HepG2 (cell line): ENCODE data around the gene MAGI1. TPM values are rescaled to one million over a fixed set of nuclear protein-coding genes. Genes with fewer than 3 reads are reported as not detected.

Experiments used
- ATAC-seq: fragments of 200-7000 bp; cut with Tn5 transposase; 3 replicates; pipeline ENCODE4 v1.9.1; 2020; ENCODE audit warnings: mild to moderate bottlenecking, moderate library complexity
- BruUV-seq: library from RNA; stranded (reverse); fragments of 400-500 nt; replicated peaks from 2 replicates; lab custom pipeline; 2021; lab: Mats Ljungman, UMichigan
- CTCF ChIA-PET: fragments of 300-600 bp; formaldehyde crosslinking; extraction: SDS; loops from one replicate; lab custom pipeline; 2021; ENCODE audit warnings: low total read pairs, inconsistent platforms, low intra/inter-chr PET ratio; lab: Yijun Ruan, JAX
- POLR2A ChIA-PET: fragments of 350-600 bp; sonication (Branson Sonifier 250); formaldehyde crosslinking; loops from one replicate; lab custom pipeline; 2020; ENCODE audit warnings: antibody characterized with exemption, inconsistent platforms; lab: Yijun Ruan, JAX
- DNase-seq: peaks from one replicate; pipeline ENCODE4 v3.0.0-alpha.2; 2015; ENCODE audit warnings: low spot score
- FAIRE-seq: peaks from 3 replicates; lab custom pipeline; 2011; peaks lifted over from hg19 to GRCh38; lab: Jason Lieb, UNC
- H2AFZ ChIP-seq: one replicate; pipeline ENCODE4 v1.6.1; 2011; ENCODE audit warnings: low read length, inconsistent platforms
- H3K27ac ChIP-seq: fragments of 300-600 bp; 3 replicates; pipeline ENCODE4 v1.8.0; 2011; ENCODE audit warnings: mixed run types, mild to moderate bottlenecking, mixed read lengths, low read length, inconsistent platforms; ENCODE audit not compliant: insufficient read depth; ENCODE audit errors: extremely low read length
- H3K27me3 ChIP-seq, 2 experiments: fragments of 200-600 bp in 1 of 2; 2 replicates in 1 of 2; 3 replicates in 1 of 2; pipeline versions ENCODE4 v1.6.0 to v1.8.0; 2011; ENCODE audit warnings: low read length in 2 of 2, mild to moderate bottlenecking in 2 of 2, moderate library complexity in 2 of 2, inconsistent platforms in 1 of 2; ENCODE audit not compliant: insufficient read depth in 2 of 2, control insufficient read depth in 1 of 2
- H3K36me3 ChIP-seq, 2 experiments: fragments of 200-600 bp in 1 of 2; replicated peaks in 1 of 2; 2 replicates in 1 of 2; 3 replicates in 1 of 2; pipeline versions ENCODE4 v1.5.1 to v1.8.0; 2011; ENCODE audit warnings: low read length in 2 of 2, inconsistent platforms in 1 of 2; ENCODE audit not compliant: insufficient read depth in 2 of 2, control insufficient read depth in 1 of 2
- H3K4me1 ChIP-seq: 2 replicates; pipeline ENCODE4 v1.5.1; 2012; ENCODE audit warnings: low read length, inconsistent platforms; ENCODE audit not compliant: insufficient read depth
- H3K4me2 ChIP-seq: 2 replicates; pipeline ENCODE4 v1.6.0; 2011; ENCODE audit warnings: low read depth, low read length, inconsistent platforms
- H3K4me3 ChIP-seq, 3 experiments: fragments of 200-600 bp in 1 of 3; sonication (generic), shearing (Covaris generic) in 1 of 3; replicated peaks in 1 of 3; 2 replicates each; pipeline ENCODE4 v1.5.1; 2011 to 2016; ENCODE audit warnings: low read length in 3 of 3, inconsistent platforms in 2 of 3, low read depth in 2 of 3, mild to moderate bottlenecking in 2 of 3, control low read depth in 1 of 3, mixed read lengths in 1 of 3; ENCODE audit not compliant: insufficient read depth in 1 of 3
- H3K79me2 ChIP-seq: one replicate; pipeline ENCODE4 v1.6.1; 2011; ENCODE audit warnings: low read length, inconsistent platforms; ENCODE audit not compliant: insufficient read depth
- H3K9ac ChIP-seq: 2 replicates; pipeline ENCODE4 v1.6.0; 2011; ENCODE audit warnings: mild to moderate bottlenecking, low read depth, low read length, inconsistent platforms; ENCODE audit not compliant: insufficient read depth
- H3K9me3 ChIP-seq: 2 replicates; pipeline ENCODE4 v1.5.1; 2012; ENCODE audit warnings: mild to moderate bottlenecking, low read length
- H4K20me1 ChIP-seq: 2 replicates; pipeline ENCODE4 v1.6.0; 2011; ENCODE audit warnings: inconsistent platforms, mild to moderate bottlenecking, low read length, moderate library complexity; ENCODE audit not compliant: insufficient read depth
- CREB3 ChIP-seq: sonication (generic); formaldehyde crosslinking; IDR thresholded peaks from 2 replicates; pipeline ENCODE4 v1.5.0; 2020; ENCODE audit warnings: missing genetic modification reagents
- ELF3 ChIP-seq: IDR thresholded peaks from 2 replicates; pipeline ENCODE4 v1.6.1; 2016; ENCODE audit warnings: missing genetic modification reagents, missing compliant biosample characterization
- HES4 ChIP-seq: sonication (generic); formaldehyde crosslinking; IDR thresholded peaks from 2 replicates; pipeline ENCODE4 v1.9.0; 2021; ENCODE audit warnings: mild to moderate bottlenecking, missing genetic modification reagents, borderline replicate concordance
- IRF2 ChIP-seq: IDR thresholded peaks from 2 replicates; pipeline ENCODE4 v1.6.1; 2018; ENCODE audit warnings: missing genetic modification reagents, missing compliant biosample characterization
- KDM5A ChIP-seq: fragments of 200-600 bp; sonication (generic); IDR thresholded peaks from 2 replicates; pipeline ENCODE4 v1.7.0; 2018; ENCODE audit warnings: antibody characterized with exemption, mild to moderate bottlenecking, low read length, borderline replicate concordance
- KLF13 ChIP-seq: sonication (generic); formaldehyde crosslinking; IDR thresholded peaks from 2 replicates; pipeline ENCODE4 v1.4.0; 2020; ENCODE audit warnings: mild to moderate bottlenecking, missing genetic modification reagents
- NFKB2 ChIP-seq: sonication (generic); formaldehyde crosslinking; IDR thresholded peaks from 2 replicates; pipeline ENCODE4 v1.4.0; 2020; ENCODE audit warnings: missing genetic modification reagents, borderline replicate concordance
- ZKSCAN8 ChIP-seq: IDR thresholded peaks from 2 replicates; pipeline ENCODE4 v1.6.1; 2016; ENCODE audit warnings: borderline replicate concordance, missing genetic modification reagents, missing compliant biosample characterization
- ZNF232 ChIP-seq: sonication (generic); formaldehyde crosslinking; IDR thresholded peaks from 2 replicates; pipeline ENCODE4 v1.4.0; 2020; ENCODE audit warnings: missing genetic modification reagents, borderline replicate concordance
- ZNF362 ChIP-seq: sonication (generic); formaldehyde crosslinking; IDR thresholded peaks from 2 replicates; pipeline ENCODE4 v1.4.0; 2020; ENCODE audit warnings: missing genetic modification reagents, mild to moderate bottlenecking, borderline replicate concordance
- ZNF546 ChIP-seq: sonication (generic); formaldehyde crosslinking; conservative IDR thresholded peaks from 2 replicates; pipeline ENCODE4 v1.8.1; 2023; ENCODE audit warnings: mild to moderate bottlenecking, missing genetic modification reagents
- ZNF572 ChIP-seq: sonication (generic); formaldehyde crosslinking; IDR thresholded peaks from 2 replicates; pipeline ENCODE4 v1.5.1; 2020; ENCODE audit warnings: mild to moderate bottlenecking, missing genetic modification reagents
- ZNF660 ChIP-seq: sonication (generic); formaldehyde crosslinking; IDR thresholded peaks from 2 replicates; pipeline ENCODE4 v1.5.1; 2020; ENCODE audit warnings: mild to moderate bottlenecking, low read depth, missing genetic modification reagents, borderline replicate concordance
- ZSCAN25 ChIP-seq: sonication (generic); formaldehyde crosslinking; IDR thresholded peaks from 2 replicates; pipeline ENCODE4 v1.8.0; 2022; ENCODE audit warnings: mild to moderate bottlenecking, missing genetic modification reagents
- WGBS: methylation state at CpG from one replicate; pipeline ENCODE4 v1.1.6; 2017; ENCODE audit warnings: low lambda C conversion rate; 5-methylcytosine and 5-hydroxymethylcytosine counted together
- in situ Hi-C: cut with HindIII; loops from 2 replicates; pipeline ENCODE4 v1.10.0; 2017; ENCODE audit warnings: low pct_unique_long_range_greater_than_20kb; ENCODE audit not compliant: extremely low pct_ligation_motif_present
- intact Hi-C: fragments of 100-400 bp; cut with micrococcal nuclease; formaldehyde crosslinking; loops from one replicate; pipeline ENCODE4 v1.10.0; 2022; ENCODE audit not compliant: unreplicated experiment
- polyA plus RNA-seq, 8 experiments: library from polyadenylated mRNA; depleted of rRNA in 3 of 8; stranded (reverse) in 7 of 8; unstranded in 1 of 8; fragments of >200 nt; fragmentation: Illumina TruSeq in 4 of 8; extraction: Trizol in 4 of 8; gene quantifications; 2 replicates each; pipeline versions ENCODE4 v1.2.1 to v1.2.3, GENCODE V29; 2011 to 2016; ENCODE audit warnings: low read depth in 4 of 8, missing spikeins in 1 of 8, mixed read lengths in 1 of 8; ENCODE audit not compliant: insufficient read depth in 1 of 8
- total RNA-seq, 5 experiments: library from RNA; depleted of rRNA; stranded (reverse); fragments of >200 nt; fragmentation: Illumina TruSeq; extraction: Trizol; gene quantifications; 2 replicates each; pipeline ENCODE4 v1.2.3, GENCODE V29; 2016; ENCODE audit warnings: low read depth in 1 of 5
- TF ChIP-seq, protein P1 (sequence below): sonication (generic); formaldehyde crosslinking; IDR thresholded peaks from 2 replicates; pipeline ENCODE4 v1.5.0; 2020; ENCODE audit warnings: mild to moderate bottlenecking, missing genetic modification reagents, borderline replicate concordance

MAGI1 gene
- total and polyA plus RNA-seq, 2 of the 13 experiments (the other 11 are each of a cell fraction or from before 2014, with no cell fraction given), result 22.2 to 26.0 TPM

DNA sequence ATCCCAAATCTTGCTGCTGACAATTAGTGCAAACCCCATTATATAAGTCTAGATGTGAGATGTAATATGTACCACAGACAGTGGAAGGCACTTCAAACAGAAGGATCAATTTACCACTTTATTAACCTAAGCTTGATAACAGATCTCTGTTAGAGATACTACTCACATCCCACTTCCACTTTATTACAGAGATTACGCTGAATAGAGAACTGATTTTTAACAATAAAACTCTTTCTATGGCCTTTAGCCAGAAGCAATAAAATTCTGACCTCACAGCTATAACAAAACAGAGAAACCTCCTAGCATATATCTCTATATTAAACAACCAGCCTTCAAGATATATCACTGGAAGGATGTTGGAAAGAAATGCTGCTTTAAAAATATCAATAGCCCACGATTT, 517.7 kb downstream of the MAGI1 start:
- Histone ChIP-seq H3K4me1 (no peaks in the 10 kb centered on the region), H3K9me3 (no peaks in the 10 kb centered on the region), H3K79me2 (no peaks in the 10 kb centered on the region), H3K4me2 (no peak overlapping the region), H3K4me3 (no peak overlapping the region), H3K36me3 (no peaks in the 10 kb centered on the region), H2AFZ (no peak overlapping the region), H4K20me1 (peaks cover 7% of the 10 kb centered on the region; the same call in 1 of the 2 replicates), H3K9ac (no peak overlapping the region), H3K27me3 (no peaks in the 10 kb centered on the region), H3K27ac (no peak overlapping the region)
- in situ Hi-C loops (no loop called here), intact Hi-C loops (no loop called here)
- DNase-seq (no peak), ATAC-seq (no peak), FAIRE-seq (no peak)
- ChIA-PET POLR2A (no interaction called here), CTCF (no interaction called here)
- no TSS peak for BruUV-seq
- 98% methylated on average over 2 of the region's 2 CpGs for WGBS
- TF ChIP-seq ZNF572 (CRISPR knock-in tag) (no peak), ZNF660 (no peak), IRF2 (CRISPR knock-in tag) (no peak), ZNF232 (no peak), ZNF362 (CRISPR knock-in tag) (no peak), KDM5A (no peak), NFKB2 (CRISPR knock-in tag) (no peak), ELF3 (CRISPR knock-in tag) (no peak), HES4 (CRISPR knock-in tag) (no peak), ZNF546 (CRISPR knock-in tag) (no peak), ZKSCAN8 (CRISPR knock-in tag) (no peak), CREB3 (CRISPR knock-in tag) (no peak), KLF13 (CRISPR knock-in tag) (no peak), ZSCAN25 (CRISPR knock-in tag) (no peak)
- TF ChIP-seq, protein P1, sequence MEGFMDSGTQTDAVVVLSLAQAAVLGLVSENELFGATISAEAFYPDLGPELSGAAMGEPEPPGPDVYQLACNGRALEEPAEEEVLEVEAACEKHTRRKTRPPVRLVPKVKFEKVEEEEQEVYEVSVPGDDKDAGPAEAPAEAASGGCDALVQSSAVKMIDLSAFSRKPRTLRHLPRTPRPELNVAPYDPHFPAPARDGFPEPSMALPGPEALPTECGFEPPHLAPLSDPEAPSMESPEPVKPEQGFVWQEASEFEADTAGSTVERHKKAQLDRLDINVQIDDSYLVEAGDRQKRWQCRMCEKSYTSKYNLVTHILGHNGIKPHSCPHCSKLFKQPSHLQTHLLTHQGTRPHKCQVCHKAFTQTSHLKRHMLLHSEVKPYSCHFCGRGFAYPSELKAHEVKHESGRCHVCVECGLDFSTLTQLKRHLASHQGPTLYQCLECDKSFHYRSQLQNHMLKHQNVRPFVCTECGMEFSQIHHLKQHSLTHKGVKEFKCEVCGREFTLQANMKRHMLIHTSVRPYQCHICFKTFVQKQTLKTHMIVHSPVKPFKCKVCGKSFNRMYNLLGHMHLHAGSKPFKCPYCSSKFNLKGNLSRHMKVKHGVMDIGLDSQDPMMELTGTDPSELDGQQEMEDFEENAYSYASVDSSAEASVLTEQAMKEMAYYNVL, result no peak
